PC-9 (cell line): ENCODE measurements around the gene KREMEN1.

ENCODE experiments used
- CTCF ChIP-seq: fragments of 200-600 bp; sonication (generic); conservative IDR thresholded peaks from 2 replicates; pipeline ENCODE4 v1.6.1; 2017; ENCODE audit warnings: mixed run types, antibody characterized with exemption, mild to moderate bottlenecking, moderate library complexity
- EZH2 ChIP-seq: fragments of 200-600 bp; sonication (generic); IDR thresholded peaks from 2 replicates; pipeline ENCODE4 v1.8.0; 2017; ENCODE audit warnings: antibody characterized with exemption, low read depth

- TF ChIP-seq CTCF, result no peak
- TF ChIP-seq EZH2, result no peak
Measured at GRCh38 chr22:29198240-29198639, 125.4 kb downstream of the KREMEN1 start.
